IMR-90 (cell line): Measurements from ENCODE around the gene KCNK7. TPM values are rescaled to one million over a fixed set of nuclear protein-coding genes. Genes with fewer than 3 reads are reported as not detected.
"Not testable (repeated sequence)": the region's sequence is repeated elsewhere in the genome, so short reads cannot be mapped to it uniquely, and the experiment has no call there.

Experiments
- ATAC-seq: fragments of 200-7000 bp; cut with Tn5 transposase; 2 replicates; pipeline ENCODE4 v1.9.1; 2020; ENCODE audit warnings: low read depth, mild to moderate bottlenecking, moderate library complexity
- BruUV-seq: library from RNA; stranded (reverse); fragments of 400-500 nt; replicated peaks from 2 replicates; lab custom pipeline; 2021; lab: Mats Ljungman, UMichigan
- CTCF ChIA-PET: fragments of 300-600 bp; formaldehyde crosslinking; extraction: SDS; loops from one replicate; lab custom pipeline; 2021; ENCODE audit warnings: antibody characterized with exemption; lab: Yijun Ruan, JAX
- POLR2A ChIA-PET: fragments of 300-600 bp; sonication (Branson Sonifier 250); formaldehyde crosslinking; loops from one replicate; lab custom pipeline; 2022; ENCODE audit warnings: antibody characterized with exemption; ENCODE audit not compliant: unreplicated experiment; lab: Charles Lee
- DNase-seq: peaks from one replicate; pipeline ENCODE4 v3.0.0; 2013
- H2AFZ ChIP-seq: replicated peaks from 2 replicates; pipeline ENCODE3; 2013; ENCODE audit warnings: low read length, mild to moderate bottlenecking; ENCODE audit not compliant: poor library complexity
- H2AK5ac ChIP-seq: 2 replicates; pipeline ENCODE4 v1.6.1; 2013; ENCODE audit warnings: low read depth, low read length, inconsistent platforms
- H2AK9ac ChIP-seq: replicated peaks from 2 replicates; pipeline ENCODE3; 2013; ENCODE audit warnings: mild to moderate bottlenecking, low read depth, low read length, moderate library complexity; ENCODE audit not compliant: poor library complexity
- H2BK120ac ChIP-seq: 2 replicates; pipeline ENCODE4 v1.6.1; 2013; ENCODE audit warnings: low read depth, low read length, inconsistent platforms
- H2BK15ac ChIP-seq: 3 replicates; pipeline ENCODE4 v1.6.1; 2013; ENCODE audit warnings: low read depth, low read length, inconsistent platforms
- H2BK20ac ChIP-seq: 2 replicates; pipeline ENCODE4 v1.6.1; 2013; ENCODE audit warnings: low read depth, mild to moderate bottlenecking, inconsistent platforms, low read length, moderate library complexity
- H2BK5ac ChIP-seq: 2 replicates; pipeline ENCODE4 v1.6.1; 2013; ENCODE audit warnings: mild to moderate bottlenecking, low read depth, low read length, inconsistent platforms; ENCODE audit not compliant: poor library complexity, severe bottlenecking
- H3K14ac ChIP-seq: replicated peaks from 2 replicates; pipeline ENCODE4 v1.6.1; 2013; ENCODE audit warnings: low read depth, low read length, inconsistent platforms
- H3K18ac ChIP-seq: 2 replicates; pipeline ENCODE4 v1.6.1; 2013; ENCODE audit warnings: low read depth, low read length, control low read depth
- H3K23ac ChIP-seq: 2 replicates; pipeline ENCODE4 v1.6.1; 2013; ENCODE audit warnings: low read depth, low read length, inconsistent platforms
- H3K27ac ChIP-seq: 2 replicates; pipeline ENCODE4 v1.5.1; 2013; ENCODE audit warnings: mild to moderate bottlenecking, control low read depth, low read length; ENCODE audit not compliant: insufficient read depth
- H3K27me3 ChIP-seq: 2 replicates; pipeline ENCODE4 v1.6.1; 2013; ENCODE audit warnings: low read length; ENCODE audit not compliant: control insufficient read depth, insufficient read depth
- H3K36me3 ChIP-seq: 2 replicates; pipeline ENCODE4 v1.6.1; 2013; ENCODE audit warnings: low read length, mixed read lengths; ENCODE audit not compliant: control insufficient read depth, insufficient read depth
- H3K4ac ChIP-seq: 2 replicates; pipeline ENCODE4 v1.6.1; 2013; ENCODE audit warnings: low read depth, low read length, inconsistent platforms
- H3K4me1 ChIP-seq: 2 replicates; pipeline ENCODE4 v1.6.1; 2013; ENCODE audit warnings: low read length, mixed read lengths; ENCODE audit not compliant: control insufficient read depth, insufficient read depth
- H3K4me2 ChIP-seq: 2 replicates; pipeline ENCODE4 v1.6.1; 2013; ENCODE audit warnings: low read depth, mild to moderate bottlenecking, control low read depth, low read length, moderate library complexity
- H3K4me3 ChIP-seq: 2 replicates; pipeline ENCODE4 v1.5.1; 2013; ENCODE audit warnings: low read depth, mild to moderate bottlenecking, control low read depth, low read length, moderate library complexity; ENCODE audit not compliant: insufficient read depth
- H3K56ac ChIP-seq: 2 replicates; pipeline ENCODE4 v1.6.1; 2013; ENCODE audit warnings: low read length, inconsistent platforms; ENCODE audit not compliant: insufficient read depth; ENCODE audit errors: extremely low read depth
- H3K79me1 ChIP-seq, 2 experiments: 2 replicates each; pipeline ENCODE4 v1.6.1; 2013; ENCODE audit warnings: low read length in 2 of 2, inconsistent platforms in 1 of 2, low read depth in 1 of 2
- H3K9ac ChIP-seq: 2 replicates; pipeline ENCODE4 v1.6.1; 2013; ENCODE audit warnings: low read depth, low read length, control low read depth
- H3K9me1 ChIP-seq: 2 replicates; pipeline ENCODE4 v1.6.1; 2013; ENCODE audit warnings: low read length, inconsistent platforms; ENCODE audit not compliant: insufficient read depth
- H3K9me3 ChIP-seq: 2 replicates; pipeline ENCODE4 v1.6.1; 2013; ENCODE audit warnings: low read length; ENCODE audit not compliant: control insufficient read depth, insufficient read depth
- H4K20me1 ChIP-seq: 2 replicates; pipeline ENCODE4 v1.6.1; 2013; ENCODE audit warnings: low read length, inconsistent platforms; ENCODE audit not compliant: insufficient read depth
- H4K5ac ChIP-seq: 2 replicates; pipeline ENCODE4 v1.6.1; 2013; ENCODE audit warnings: mild to moderate bottlenecking, low read depth, low read length, control low read depth
- H4K8ac ChIP-seq, 2 experiments: 2 replicates each; pipeline ENCODE4 v1.6.1; 2013; ENCODE audit warnings: low read depth in 2 of 2, low read length in 2 of 2, control low read depth in 1 of 2, inconsistent platforms in 1 of 2
- H4K91ac ChIP-seq: 2 replicates; pipeline ENCODE4 v1.6.1; 2013; ENCODE audit warnings: low read depth, low read length, inconsistent platforms; ENCODE audit not compliant: insufficient read depth
- CHD1 ChIP-seq: IDR thresholded peaks from 2 replicates; pipeline ENCODE4 v1.6.1; 2012; ENCODE audit warnings: low read depth, low read length, improper control_type of control experiment
- FOS ChIP-seq: fragments of 150-350 bp; IDR thresholded peaks from 2 replicates; pipeline ENCODE4 v1.6.1; 2016; ENCODE audit warnings: low read depth, low read length
- MAFK ChIP-seq: IDR thresholded peaks from 2 replicates; pipeline ENCODE4 v1.6.1; 2012; ENCODE audit warnings: low read depth, low read length, improper control_type of control experiment
- MXI1 ChIP-seq: IDR thresholded peaks from 2 replicates; pipeline ENCODE4 v1.6.1; 2012; ENCODE audit warnings: low read depth, mild to moderate bottlenecking, low read length, moderate library complexity, borderline replicate concordance
- POLR2A ChIP-seq: IDR thresholded peaks from 2 replicates; pipeline ENCODE4 v1.6.1; 2012; ENCODE audit warnings: mild to moderate bottlenecking, low read depth, low read length
- RAD21 ChIP-seq: IDR thresholded peaks from 2 replicates; pipeline ENCODE4 v1.6.1; 2012; ENCODE audit warnings: low read length, improper control_type of control experiment
- RCOR1 ChIP-seq: IDR thresholded peaks from 2 replicates; pipeline ENCODE4 v1.6.1; 2012; ENCODE audit warnings: mild to moderate bottlenecking, low read length, improper control_type of control experiment; ENCODE audit not compliant: insufficient replicate concordance
- WGBS, 2 experiments: methylation state at CpG; one replicate each; pipeline versions ENCODE4 v1.1.5 to v1.1.7; 2013; ENCODE audit warnings: missing lambda C conversion rate in 2 of 2; ENCODE audit not compliant: insufficient read length in 1 of 2; ENCODE audit errors: extremely low coverage in 2 of 2; 5-methylcytosine and 5-hydroxymethylcytosine counted together
- dilution Hi-C: fragments of 300-500 bp; cut with HindIII; formaldehyde crosslinking; loops from one replicate; pipeline ENCODE4 v1.14.3; 2018; ENCODE audit warnings: low sequenced_read_pairs; ENCODE audit not compliant: unreplicated experiment
- in situ Hi-C: fragments of 300-500 bp; cut with MboI; formaldehyde crosslinking; loops from 3 replicates; pipeline ENCODE4 v1.14.3; 2019; ENCODE audit warnings: low sequenced_read_pairs, inconsistent platforms, mixed read lengths
- intact Hi-C: fragments of 100-400 bp; cut with micrococcal nuclease; formaldehyde crosslinking; loops from 2 replicates; pipeline ENCODE4 v1.10.0; 2022
- polyA plus RNA-seq, 3 experiments: library from polyadenylated mRNA; depleted of rRNA; stranded (reverse); fragments of >200 nt; gene quantifications; 2 replicates each; pipeline ENCODE4 v1.2.3, GENCODE V29; 2012; ENCODE audit warnings: low replicate concordance in 1 of 3
- total RNA-seq: library from RNA; depleted of rRNA; stranded (reverse); fragments of >200 nt; gene quantifications from 2 replicates; pipeline ENCODE4 v1.2.3, GENCODE V29; 2012
- TF ChIP-seq, protein P1 (sequence below): fragments of 150-350 bp; IDR thresholded peaks from 2 replicates; pipeline ENCODE4 v1.6.1; 2017; ENCODE audit warnings: mild to moderate bottlenecking, antibody characterized with exemption, low read length, low read depth

Gene KCNK7
- total and polyA plus RNA-seq, 2 of the 4 experiments (the other 2 are of a cell fraction): 0.09 TPM; not detected in 1

DNA sequence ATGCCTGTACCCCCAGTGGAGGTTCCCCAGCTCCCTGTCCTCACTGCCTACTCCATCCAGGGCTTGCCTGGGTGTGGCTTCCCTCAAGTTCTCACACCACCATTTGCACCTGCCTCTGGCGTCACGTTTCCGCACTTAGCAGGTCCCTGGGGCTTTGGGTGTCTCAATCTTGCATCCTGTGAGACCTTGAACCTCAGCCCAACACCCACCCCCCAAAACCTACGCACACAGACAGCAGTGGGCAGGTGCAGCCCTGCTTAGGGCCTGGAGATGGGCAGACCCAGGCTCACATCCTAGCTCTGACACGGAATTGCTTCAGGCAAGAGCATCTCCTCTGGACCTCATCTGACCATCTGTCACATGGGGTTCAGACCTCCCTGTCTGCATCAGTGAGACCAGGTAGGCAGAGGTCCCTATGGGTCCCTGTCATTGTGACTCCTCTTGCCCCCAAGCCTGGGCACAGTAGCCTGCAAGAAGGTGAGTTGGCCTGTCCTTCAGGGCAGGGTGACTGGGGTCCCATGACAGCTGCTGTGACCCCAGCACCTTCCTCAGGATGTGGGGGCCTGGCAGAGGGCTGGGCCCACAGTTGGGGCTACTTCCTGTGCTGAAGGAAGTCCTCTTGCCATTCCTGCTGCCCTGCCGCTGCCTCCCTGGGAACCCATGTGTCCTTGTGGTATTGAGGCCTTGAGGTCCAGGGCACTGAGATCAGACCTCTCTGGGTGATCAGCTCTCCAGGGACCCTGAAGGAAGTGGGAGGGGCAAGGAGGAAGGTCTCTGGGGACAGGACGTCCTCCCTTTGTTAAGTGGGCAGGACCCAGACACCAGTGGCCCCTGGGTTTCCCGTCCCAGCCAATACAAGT is 44.3 kb upstream of the KCNK7 start (continued):
- TF ChIP-seq, protein P1, sequence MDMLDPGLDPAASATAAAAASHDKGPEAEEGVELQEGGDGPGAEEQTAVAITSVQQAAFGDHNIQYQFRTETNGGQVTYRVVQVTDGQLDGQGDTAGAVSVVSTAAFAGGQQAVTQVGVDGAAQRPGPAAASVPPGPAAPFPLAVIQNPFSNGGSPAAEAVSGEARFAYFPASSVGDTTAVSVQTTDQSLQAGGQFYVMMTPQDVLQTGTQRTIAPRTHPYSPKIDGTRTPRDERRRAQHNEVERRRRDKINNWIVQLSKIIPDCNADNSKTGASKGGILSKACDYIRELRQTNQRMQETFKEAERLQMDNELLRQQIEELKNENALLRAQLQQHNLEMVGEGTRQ: no peak
- TF ChIP-seq FOS (no peak), CHD1 (no peak), MAFK (no peak), RCOR1 (no peak), RAD21 (no peak), POLR2A (no peak), MXI1 (no peak)

DNA sequence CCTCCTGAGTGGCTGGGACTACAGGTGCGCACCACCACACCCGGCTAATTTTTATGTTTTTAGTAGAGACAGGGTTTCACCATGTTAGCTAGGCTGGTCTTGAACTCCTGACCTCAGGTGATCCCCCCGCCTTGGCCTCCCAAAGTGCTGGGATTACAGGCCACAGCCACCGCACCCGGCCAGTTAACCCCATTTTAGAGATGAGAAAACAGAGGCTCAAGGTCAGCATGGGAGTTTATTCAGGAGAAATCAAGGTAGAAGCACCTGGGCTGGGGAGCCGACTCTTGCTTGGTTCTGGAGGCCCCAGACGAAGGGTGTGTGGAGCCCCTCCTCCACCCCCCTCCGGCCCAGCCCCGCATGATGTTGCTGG is 43.6 kb upstream of the KCNK7 start:
- H2BK15ac ChIP-seq, POLR2A ChIA-PET, H4K91ac ChIP-seq, H3K4me2 ChIP-seq, dilution Hi-C loops, H3K27me3 ChIP-seq, H3K23ac ChIP-seq, H4K5ac ChIP-seq, CTCF ChIA-PET, ATAC-seq, H2BK20ac ChIP-seq, H3K27ac ChIP-seq, H3K56ac ChIP-seq, in situ Hi-C loops, H2BK5ac ChIP-seq, H3K14ac ChIP-seq, H3K4ac ChIP-seq, H2AK9ac ChIP-seq, BruUV-seq, intact Hi-C loops, H2AK5ac ChIP-seq, H3K9ac ChIP-seq, H3K18ac ChIP-seq, H2AFZ ChIP-seq, H3K4me3 ChIP-seq, H2BK120ac ChIP-seq, H3K9me3 ChIP-seq, H4K8ac ChIP-seq, DNase-seq: not testable (repeated sequence)
- no CpG with 5 or more reads among the region's 9 CpGs for WGBS, 2 experiments
- peaks cover 16 to 50% of the 10 kb centered on the region in 2 experiments for H3K79me1 ChIP-seq
- H3K36me3 ChIP-seq: peaks cover 32% of the 10 kb centered on the region
- peaks cover 26% of the 10 kb centered on the region; the same call in 1 of the 2 replicates for H4K20me1 ChIP-seq
- peaks cover 11% of the 10 kb centered on the region for H3K4me1 ChIP-seq
- peaks cover 10% of the 10 kb centered on the region for H3K9me1 ChIP-seq
